ENCODE measurements around the gene GRIN2C. TPM values are rescaled to one million over a fixed set of nuclear protein-coding genes. Genes with fewer than 3 reads are reported as not detected.

The GRIN2C gene
- total RNA-seq, 1 donor from 2014 or later = 0.57 TPM

GRCh38 chr17:74815550-74816370, 43.9 kb downstream of the GRIN2C start:
- DNase-seq (ENCODE audit: low spot score, unreplicated experiment) = no peak
- Mint-ChIP-seq H3K4me3 (ENCODE audit: low read depth) (no peak overlapping the region), H3K4me1 (ENCODE audit: low read depth) (no peaks in the 10 kb centered on the region), H3K27me3 (no peaks in the 10 kb centered on the region), H3K9me3 (ENCODE audit: low read depth) (no peaks in the 10 kb centered on the region), H3K27ac (peak overlapping the region; percentile 39), H3K36me3 (ENCODE audit: insufficient read depth) (peaks cover 3% of the 10 kb centered on the region)
- peak; percentile 19 for TF ChIP-seq CTCF (IDR thresholded peaks at IDR 0.05; ENCODE audit: unreplicated experiment)

- peaks cover 4% of the 10 kb centered on the region for H3K36me3 Mint-ChIP-seq (ENCODE audit: insufficient read depth)
- H3K4me1 Mint-ChIP-seq (ENCODE audit: low read depth) = no peaks in the 10 kb centered on the region
Measured at GRCh38 chr17:74815067-74815466, 44.6 kb downstream of the GRIN2C start.

GRCh38 chr17:74814453-74814852, 45.2 kb downstream of the GRIN2C start:
- Mint-ChIP-seq H3K4me3 (ENCODE audit: low read depth) (no peak overlapping the region), H3K9me3 (ENCODE audit: low read depth) (no peaks in the 10 kb centered on the region), H3K4me1 (ENCODE audit: low read depth) (no peaks in the 10 kb centered on the region), H3K27ac (no peak overlapping the region), H3K27me3 (no peaks in the 10 kb centered on the region), H3K36me3 (ENCODE audit: insufficient read depth) (peaks cover 4% of the 10 kb centered on the region)
- TF ChIP-seq CTCF (IDR thresholded peaks at IDR 0.05; ENCODE audit: unreplicated experiment) = no peak
- DNase-seq (ENCODE audit: low spot score, unreplicated experiment) = no peak

More at GRCh38 chr17:74815067-74815466, 44.6 kb downstream of the GRIN2C start:
- H3K27me3 Mint-ChIP-seq = no peaks in the 10 kb centered on the region
- no peak overlapping the region for H3K27ac Mint-ChIP-seq
- H3K4me3 Mint-ChIP-seq (ENCODE audit: low read depth) = no peak overlapping the region
- no peak for DNase-seq (ENCODE audit: low spot score, unreplicated experiment)
- no peaks in the 10 kb centered on the region for H3K9me3 Mint-ChIP-seq (ENCODE audit: low read depth)
- no peak for TF ChIP-seq CTCF (IDR thresholded peaks at IDR 0.05; ENCODE audit: unreplicated experiment)

- no peaks in the 10 kb centered on the region for H3K9me3 Mint-ChIP-seq (ENCODE audit: low read depth)
- H3K4me1 Mint-ChIP-seq (ENCODE audit: low read depth) = no peaks in the 10 kb centered on the region
- H3K27me3 Mint-ChIP-seq = no peaks in the 10 kb centered on the region
- no peak for TF ChIP-seq CTCF (IDR thresholded peaks at IDR 0.05; ENCODE audit: unreplicated experiment)
- H3K27ac Mint-ChIP-seq = no peak overlapping the region
- peaks cover 4% of the 10 kb centered on the region for H3K36me3 Mint-ChIP-seq (ENCODE audit: insufficient read depth)
- no peak overlapping the region for H3K4me3 Mint-ChIP-seq (ENCODE audit: low read depth)
- DNase-seq (ENCODE audit: low spot score, unreplicated experiment) = no peak
Measured at GRCh38 chr17:74812109-74813009, 47.3 kb downstream of the GRIN2C start.

All from progenitor cell of endocrine pancreas (in vitro differentiated cells).